A673 (cell line): Measurements from ENCODE around the gene NANOS1. TPM values are rescaled to one million over a fixed set of nuclear protein-coding genes. Genes with fewer than 3 reads are reported as not detected.

Experiments used
- BruUV-seq: library from RNA; stranded (reverse); fragments of 400-500 nt; replicated peaks from 2 replicates; lab custom pipeline; 2021; lab: Mats Ljungman, UMichigan
- CTCF ChIA-PET: fragments of 300-600 bp; sonication (Branson Sonifier 250); formaldehyde crosslinking; loops from one replicate; lab custom pipeline; 2022; ENCODE audit warnings: antibody characterized with exemption; lab: Charles Lee
- POLR2A ChIA-PET: fragments of 300-600 bp; sonication (Branson Sonifier 250); formaldehyde crosslinking; loops from one replicate; lab custom pipeline; 2022; ENCODE audit warnings: antibody characterized with exemption; ENCODE audit not compliant: low non-redundant PET; lab: Charles Lee
- DNase-seq: peaks from one replicate; pipeline ENCODE4 v3.0.0-alpha.2; 2015; ENCODE audit warnings: low spot score
- H3K27ac ChIP-seq: fragments of 200-600 bp; sonication (generic); 2 replicates; pipeline ENCODE4 v1.5.1; 2016; ENCODE audit warnings: mixed run types, low read depth, mild to moderate bottlenecking, mixed read lengths, antibody characterized with exemption, low read length; ENCODE audit not compliant: poor library complexity, severe bottlenecking
- H3K27me3 ChIP-seq: fragments of 200-600 bp; sonication (generic); replicated peaks from 2 replicates; pipeline ENCODE4 v1.6.1; 2017; ENCODE audit warnings: mixed run types, low read depth, mild to moderate bottlenecking, mixed read lengths, antibody characterized with exemption, low read length; ENCODE audit not compliant: insufficient read depth, poor library complexity
- H3K36me3 ChIP-seq: fragments of 200-600 bp; sonication (generic); 2 replicates; pipeline ENCODE4 v1.6.1; 2016; ENCODE audit warnings: mixed run types, mild to moderate bottlenecking, mixed read lengths, antibody characterized with exemption, low read length; ENCODE audit not compliant: insufficient read depth, poor library complexity, severe bottlenecking
- H3K4me1 ChIP-seq: fragments of 200-600 bp; sonication (generic); 2 replicates; pipeline ENCODE4 v1.6.1; 2017; ENCODE audit warnings: mixed run types, mild to moderate bottlenecking, mixed read lengths, antibody characterized with exemption, low read length; ENCODE audit not compliant: insufficient read depth, poor library complexity, severe bottlenecking
- H3K4me3 ChIP-seq: fragments of 200-600 bp; sonication (generic); 2 replicates; pipeline ENCODE4 v1.5.1; 2016; ENCODE audit warnings: low read depth, mixed run types, mild to moderate bottlenecking, mixed read lengths, low read length; ENCODE audit not compliant: poor library complexity, severe bottlenecking
- H3K9me3 ChIP-seq: fragments of 200-600 bp; sonication (generic); 2 replicates; pipeline ENCODE4 v1.6.1; 2016; ENCODE audit warnings: mixed run types, low read depth, mild to moderate bottlenecking, mixed read lengths, antibody characterized with exemption, low read length; ENCODE audit not compliant: poor library complexity, severe bottlenecking
- EZH2 ChIP-seq: fragments of 200-600 bp; sonication (generic); IDR thresholded peaks from 2 replicates; pipeline ENCODE4 v1.6.1; 2017; ENCODE audit warnings: borderline replicate concordance, low read depth, mild to moderate bottlenecking, mixed read lengths, antibody characterized with exemption, low read length; ENCODE audit not compliant: poor library complexity, severe bottlenecking
- intact Hi-C: fragments of 100-400 bp; cut with micrococcal nuclease; formaldehyde crosslinking; loops from one replicate; pipeline ENCODE4 v1.10.0; 2022; ENCODE audit not compliant: unreplicated experiment
- total RNA-seq: library from RNA; stranded (reverse); gene quantifications from 2 replicates; pipeline ENCODE4 v1.2.3, GENCODE V29; 2021
- TF ChIP-seq, protein P1 (sequence below): fragments of 300-800, 200-600 bp; sonication (generic); conservative IDR thresholded peaks from 2 replicates; pipeline ENCODE4 v1.5.1; 2017; ENCODE audit warnings: low read depth, mild to moderate bottlenecking, antibody characterized with exemption, low read length, moderate library complexity, mixed read lengths

Gene NANOS1
- total RNA-seq, 1 experiment from 2014 or later: 0.67 TPM

DNA sequence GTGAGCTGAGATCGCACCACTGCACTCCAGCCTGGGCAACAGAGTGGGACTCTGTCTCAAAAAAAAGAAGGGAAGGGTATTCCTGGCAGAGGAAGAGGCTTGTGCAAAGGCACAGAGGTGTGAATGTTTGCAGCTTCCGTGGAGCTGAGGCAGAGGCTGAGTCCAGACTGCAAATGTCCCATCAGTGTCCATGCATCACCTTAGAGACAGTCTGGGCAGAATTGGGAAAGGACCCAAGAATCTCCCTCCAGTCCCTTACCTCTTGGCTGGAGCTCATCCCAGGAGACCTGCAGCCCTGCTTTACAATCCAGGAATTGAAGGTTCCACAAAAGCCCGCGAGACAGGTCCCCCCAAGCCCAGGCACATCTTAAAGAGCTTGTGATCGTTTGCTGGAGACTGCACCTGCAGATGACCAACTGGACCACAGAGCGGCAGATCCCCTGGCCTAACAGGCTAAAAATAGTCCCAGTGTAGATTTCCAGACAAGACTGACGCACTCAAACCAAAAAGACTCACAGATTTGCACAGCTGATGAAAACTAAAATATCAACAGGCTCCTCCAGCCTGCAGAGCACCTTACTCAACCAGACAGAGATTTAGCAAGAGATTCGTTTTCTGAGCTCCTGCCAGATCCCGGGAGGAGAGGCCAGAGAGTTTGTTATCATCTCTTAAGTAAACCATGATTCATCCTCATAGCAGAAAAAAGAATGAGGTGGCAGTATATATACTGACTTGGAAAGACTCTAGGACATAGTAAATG is 22.9 kb upstream of the NANOS1 start:
- peak; percentile 27 for DNase-seq
- TF ChIP-seq EZH2: no peak
- TF ChIP-seq, protein P1, sequence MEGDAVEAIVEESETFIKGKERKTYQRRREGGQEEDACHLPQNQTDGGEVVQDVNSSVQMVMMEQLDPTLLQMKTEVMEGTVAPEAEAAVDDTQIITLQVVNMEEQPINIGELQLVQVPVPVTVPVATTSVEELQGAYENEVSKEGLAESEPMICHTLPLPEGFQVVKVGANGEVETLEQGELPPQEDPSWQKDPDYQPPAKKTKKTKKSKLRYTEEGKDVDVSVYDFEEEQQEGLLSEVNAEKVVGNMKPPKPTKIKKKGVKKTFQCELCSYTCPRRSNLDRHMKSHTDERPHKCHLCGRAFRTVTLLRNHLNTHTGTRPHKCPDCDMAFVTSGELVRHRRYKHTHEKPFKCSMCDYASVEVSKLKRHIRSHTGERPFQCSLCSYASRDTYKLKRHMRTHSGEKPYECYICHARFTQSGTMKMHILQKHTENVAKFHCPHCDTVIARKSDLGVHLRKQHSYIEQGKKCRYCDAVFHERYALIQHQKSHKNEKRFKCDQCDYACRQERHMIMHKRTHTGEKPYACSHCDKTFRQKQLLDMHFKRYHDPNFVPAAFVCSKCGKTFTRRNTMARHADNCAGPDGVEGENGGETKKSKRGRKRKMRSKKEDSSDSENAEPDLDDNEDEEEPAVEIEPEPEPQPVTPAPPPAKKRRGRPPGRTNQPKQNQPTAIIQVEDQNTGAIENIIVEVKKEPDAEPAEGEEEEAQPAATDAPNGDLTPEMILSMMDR: no peak
- ChIA-PET CTCF (no interaction called here), POLR2A (no interaction called here)
- H3K9me3 ChIP-seq: no peaks in the 10 kb centered on the region
- H3K4me1 ChIP-seq: no peaks in the 10 kb centered on the region
- intact Hi-C loops: no loop called here
- no TSS peak for BruUV-seq
- H3K4me3 ChIP-seq: no peak overlapping the region
- H3K27ac ChIP-seq: no peak overlapping the region
- peaks cover 12% of the 10 kb centered on the region for H3K27me3 ChIP-seq
- H3K36me3 ChIP-seq: no peaks in the 10 kb centered on the region

DNA sequence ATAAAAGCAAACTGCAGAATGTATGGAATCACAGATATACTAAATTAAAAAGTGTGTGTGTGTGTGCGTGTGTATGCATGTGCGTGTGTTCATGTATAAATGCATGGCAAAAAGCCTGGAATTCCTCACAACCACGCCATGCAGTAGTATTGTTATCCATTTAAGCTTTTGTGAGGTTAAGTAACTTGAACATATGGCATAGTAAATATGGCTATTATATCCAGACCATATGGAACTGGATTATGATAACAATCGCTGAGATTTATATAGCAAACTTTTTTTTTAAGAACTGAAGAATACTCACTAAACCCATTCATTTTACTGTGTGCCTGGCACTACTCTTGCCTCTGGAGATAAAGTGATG is 22.3 kb upstream of the NANOS1 start:
- no peak for DNase-seq
- Histone ChIP-seq H3K27me3 (peaks cover 12% of the 10 kb centered on the region), H3K4me3 (no peak overlapping the region), H3K4me1 (no peaks in the 10 kb centered on the region), H3K9me3 (no peaks in the 10 kb centered on the region), H3K36me3 (no peaks in the 10 kb centered on the region), H3K27ac (no peak overlapping the region)
- BruUV-seq: no TSS peak
- CTCF ChIA-PET: no interaction called here
- POLR2A ChIA-PET: interaction anchor here (0.6 kb wide), 1 partner anchor 24 kb away, joined by 8 read pairs; no protein-coding TSS in a partner anchor
- TF ChIP-seq, protein P1: no peak
- TF ChIP-seq EZH2: no peak
- intact Hi-C loops: no loop called here

DNA sequence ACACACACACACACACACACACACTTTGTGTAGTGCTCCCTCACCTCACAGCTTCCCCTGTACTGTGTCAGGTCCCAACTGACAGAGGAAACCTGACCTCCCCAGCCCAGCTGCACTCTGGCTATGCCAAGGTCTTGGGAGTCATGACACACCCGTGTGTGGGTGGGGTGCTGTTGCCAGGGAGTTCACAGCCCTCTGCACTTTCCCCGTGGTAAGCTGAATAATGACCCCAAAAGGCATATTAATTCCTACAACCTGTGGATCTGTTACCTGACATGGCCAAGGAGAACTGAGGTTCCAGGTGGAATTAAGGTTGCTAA is 8.9 kb upstream of the NANOS1 start:
- POLR2A ChIA-PET: no interaction called here
- TF ChIP-seq EZH2: no peak
- TF ChIP-seq, protein P1: no peak
- DNase-seq: no peak
- no peaks in the 10 kb centered on the region for H3K4me1 ChIP-seq
- no peaks in the 10 kb centered on the region for H3K36me3 ChIP-seq
- H3K4me3 ChIP-seq: no peak overlapping the region
- intact Hi-C loops: loop anchor here (10.0 kb wide), 1 partner anchor 456 kb away; no protein-coding TSS in a partner anchor
- CTCF ChIA-PET: no interaction called here
- BruUV-seq: no TSS peak
- no peaks in the 10 kb centered on the region for H3K27me3 ChIP-seq
- H3K27ac ChIP-seq: no peak overlapping the region
- no peaks in the 10 kb centered on the region for H3K9me3 ChIP-seq
